ENCODE results near the gene MRPL24. TPM values are rescaled to one million over a fixed set of nuclear protein-coding genes. Genes with fewer than 3 reads are reported as not detected.
A peak's percentile ranks its signal among the peaks of the same experiment; 100 is the strongest.

Gene MRPL24
- polyA plus RNA-seq, 5 donors = 55.1 to 62.1 (median 56.8) TPM

DNA sequence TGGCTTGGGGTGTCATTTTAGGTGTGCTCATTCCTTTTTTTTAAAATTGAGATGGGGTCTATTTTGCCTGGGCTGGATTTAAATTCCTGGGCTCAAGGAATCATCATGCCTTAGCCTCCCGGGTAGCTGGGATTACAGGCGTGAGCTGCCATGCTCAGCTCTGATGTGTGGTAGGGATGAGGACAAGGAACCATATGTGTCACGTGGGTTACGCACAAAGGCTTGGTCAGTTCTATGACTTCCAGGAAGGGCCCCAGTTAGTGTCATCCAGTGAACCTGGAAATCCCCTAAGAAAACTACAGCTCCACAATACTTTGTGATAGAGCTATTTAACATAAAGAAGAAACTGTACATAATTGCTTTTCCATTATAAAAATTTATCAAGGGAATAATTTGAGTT, 19.4 kb downstream of the MRPL24 start:
- no peak for DNase-seq

DNA sequence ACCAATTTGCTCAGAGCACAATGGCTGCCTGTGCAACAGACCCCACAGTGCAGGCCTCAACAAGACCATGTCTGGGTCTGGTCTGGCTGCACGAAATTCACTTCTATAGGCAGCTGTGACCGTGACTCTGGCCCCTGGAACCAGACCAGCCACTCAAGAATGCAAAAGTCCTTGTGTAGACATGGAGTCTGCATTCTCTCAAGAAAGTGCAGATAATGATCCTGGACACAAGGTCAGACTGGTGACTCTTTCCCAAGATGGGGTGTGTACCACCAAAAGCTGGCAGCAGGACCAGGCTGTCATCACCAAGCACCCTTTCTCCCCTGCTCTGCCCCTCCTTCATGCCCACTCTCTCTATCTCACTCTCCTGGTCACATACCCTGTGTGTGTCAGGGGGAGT, 19.8 kb downstream of the MRPL24 start:
- no peak for DNase-seq

DNA sequence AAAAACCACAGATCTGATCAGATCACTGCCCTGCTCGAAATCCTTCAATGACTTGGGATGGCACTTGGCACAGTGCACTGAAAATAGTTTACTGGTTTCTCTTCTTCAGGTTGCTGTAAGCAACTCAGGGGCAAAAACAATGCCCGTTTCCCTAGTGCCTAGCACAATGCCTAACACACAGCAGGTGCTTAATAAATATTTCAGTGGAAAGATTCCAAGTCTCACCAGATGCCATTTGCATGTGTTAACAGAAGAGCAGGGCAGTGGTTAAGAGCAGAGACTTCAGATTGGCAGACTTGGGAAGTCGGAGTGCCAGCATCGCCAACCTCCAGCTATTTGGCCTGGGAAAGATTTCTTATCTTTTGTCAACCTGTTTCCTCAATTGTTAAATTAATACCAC, 23.5 kb downstream of the MRPL24 start:
- DNase-seq = no peak

DNA sequence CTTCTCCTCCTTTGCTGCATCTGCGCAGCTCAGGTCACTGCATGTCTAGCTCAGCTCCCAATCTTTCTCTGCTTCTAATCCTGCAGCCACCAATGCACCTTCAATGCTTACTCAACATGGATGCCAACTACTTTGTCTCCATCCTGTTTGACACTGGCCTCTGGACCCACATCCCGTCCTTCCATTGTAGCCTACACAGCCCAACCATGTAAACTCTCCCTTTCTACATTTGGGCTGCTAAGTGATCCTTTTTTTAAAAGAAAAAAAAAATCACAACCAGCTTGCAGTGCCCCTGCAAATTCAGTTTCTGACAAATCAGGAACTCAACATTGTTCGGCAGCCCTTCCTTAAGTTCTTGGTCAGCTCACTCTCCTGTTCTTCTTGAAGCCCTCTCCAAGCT, 26.1 kb downstream of the MRPL24 start:
- DNase-seq = no peak

DNA sequence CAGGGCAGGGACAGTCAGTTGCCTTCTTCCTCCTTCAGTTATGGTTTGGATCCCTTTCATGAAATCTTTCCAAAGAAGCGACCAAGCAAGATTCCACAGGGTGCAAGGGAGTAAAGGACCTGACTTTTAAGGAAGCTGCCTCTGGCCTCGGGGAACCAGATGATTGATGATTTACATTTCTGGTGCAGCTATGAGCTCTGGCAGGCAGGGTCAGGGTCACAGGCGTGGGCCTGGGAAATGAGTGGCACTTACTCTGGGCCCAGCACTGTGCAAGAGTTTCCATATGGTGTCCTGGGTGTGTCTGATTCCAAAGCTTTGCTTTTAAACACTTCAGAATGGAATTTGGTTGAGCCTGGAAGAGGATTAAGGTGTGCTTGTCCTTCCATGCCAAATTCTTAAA, 28.3 kb downstream of the MRPL24 start:
- DNase-seq = no peak

DNA sequence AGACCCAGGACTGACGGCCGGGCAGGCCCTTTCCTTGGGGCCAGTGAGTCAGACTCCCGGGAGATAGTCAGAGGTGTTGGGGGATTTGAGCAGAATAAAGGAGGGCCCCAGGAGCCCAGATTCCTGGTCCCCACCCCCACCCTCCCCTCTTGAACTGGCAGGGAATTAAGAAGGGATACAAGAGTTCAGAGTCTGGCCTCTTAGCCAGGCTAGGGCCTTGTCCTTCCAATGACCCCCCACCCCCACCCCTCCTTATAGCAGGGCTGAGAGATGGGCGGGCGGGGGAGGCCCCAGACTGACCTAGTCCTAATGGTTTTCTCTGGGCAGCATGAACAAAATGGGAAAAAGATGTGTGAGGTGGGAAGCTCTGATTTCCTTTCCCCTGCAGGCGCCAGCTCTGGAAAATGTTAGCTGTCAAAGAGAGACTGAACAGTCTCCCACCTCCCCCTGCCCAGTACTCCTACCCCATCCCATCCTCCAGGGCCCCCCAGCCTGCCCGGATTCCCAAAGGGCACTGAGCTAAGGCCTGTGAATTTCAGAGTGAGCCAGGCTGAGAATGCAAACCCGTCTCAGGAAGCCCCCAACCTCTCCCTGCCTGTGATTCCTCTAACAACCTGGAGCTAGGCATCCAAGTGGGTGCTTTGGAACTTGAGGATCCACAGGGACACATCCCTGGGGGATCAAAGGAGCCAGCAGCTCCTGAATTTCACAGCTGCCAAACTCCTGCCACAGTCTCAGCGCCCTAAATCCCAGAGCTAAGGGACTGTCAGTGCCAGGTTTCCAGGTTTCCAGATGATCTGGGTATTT, 29.7 kb downstream of the MRPL24 start:
- DNase-seq = no peak

DNA sequence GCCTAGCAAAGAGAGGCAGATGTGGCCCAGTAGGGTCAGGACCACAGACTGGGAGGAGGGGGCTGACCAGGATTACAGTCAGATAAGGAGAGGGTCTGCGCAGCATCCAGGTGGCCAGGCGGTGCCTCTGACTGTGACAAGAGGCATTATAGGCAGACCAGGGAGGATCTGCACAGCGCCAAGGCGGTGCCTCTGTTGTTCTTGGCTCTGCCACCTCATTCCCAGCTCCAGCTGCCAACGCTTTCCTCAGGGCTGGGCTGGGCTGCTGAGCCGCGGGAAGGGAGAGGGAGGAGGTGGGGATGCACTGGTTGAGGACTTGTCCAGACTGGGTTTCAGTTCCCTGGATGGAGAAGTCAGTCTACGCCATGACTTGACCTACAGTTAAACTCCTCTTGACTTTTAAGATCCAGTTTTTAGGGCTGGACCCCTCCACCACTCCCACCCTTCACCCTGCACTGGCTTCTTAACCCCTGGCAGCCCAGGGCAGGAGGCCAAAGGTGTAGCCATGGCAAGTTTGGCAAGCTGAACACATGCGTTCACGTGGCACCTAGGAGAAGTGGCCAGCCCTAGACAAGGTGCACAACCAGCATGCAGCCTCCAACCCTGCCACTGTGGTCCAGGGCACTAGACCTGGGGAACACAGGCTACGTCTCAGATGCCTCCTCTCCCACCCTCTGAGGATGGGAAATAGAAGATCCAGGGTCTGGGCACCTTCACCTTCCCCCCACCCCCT, 31.0 kb downstream of the MRPL24 start:
- DNase-seq = no peak

DNA sequence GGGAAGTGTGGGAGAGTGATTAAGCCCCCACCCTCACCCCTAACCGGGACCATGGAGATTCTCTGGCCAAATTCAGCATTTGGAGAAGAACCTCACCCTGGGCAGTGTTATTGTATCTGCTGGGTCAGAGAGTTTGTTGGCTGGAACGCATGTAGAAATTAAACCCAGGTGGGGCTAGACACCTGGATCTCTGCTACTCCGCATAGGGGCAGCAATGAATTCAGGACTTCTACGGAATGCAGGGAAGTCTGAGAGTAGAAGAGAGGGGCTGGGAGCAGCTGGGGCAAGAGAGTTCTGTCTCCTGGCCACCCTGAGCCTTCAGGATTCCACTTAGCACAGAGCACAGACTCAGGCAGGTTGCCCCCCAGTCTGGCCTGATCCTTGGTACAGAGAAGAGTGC, 31.9 kb downstream of the MRPL24 start:
- DNase-seq = no peak

DNA sequence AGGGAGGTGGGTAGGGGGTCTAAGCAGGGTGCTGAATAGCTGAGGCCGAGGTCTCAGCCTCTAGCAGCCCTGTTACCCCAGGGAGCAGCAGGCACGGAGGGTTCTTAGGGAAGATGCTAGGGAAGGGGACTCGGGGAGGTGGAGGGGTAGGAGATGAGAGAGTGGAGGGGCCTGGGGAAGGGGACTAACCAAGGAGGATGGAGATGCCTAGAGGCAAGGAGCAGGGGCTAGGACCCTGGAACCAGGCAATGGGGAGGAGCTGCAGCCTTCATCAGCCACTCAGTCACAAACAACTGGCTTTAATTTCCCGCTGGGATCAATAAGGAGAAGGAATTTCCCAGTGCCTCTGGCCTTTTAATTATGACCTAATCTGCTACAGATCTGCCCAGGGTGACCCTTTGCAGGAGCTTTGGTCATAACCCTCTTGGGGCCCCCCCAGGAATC, 32.6 kb downstream of the MRPL24 start:
- DNase-seq = no peak

DNA sequence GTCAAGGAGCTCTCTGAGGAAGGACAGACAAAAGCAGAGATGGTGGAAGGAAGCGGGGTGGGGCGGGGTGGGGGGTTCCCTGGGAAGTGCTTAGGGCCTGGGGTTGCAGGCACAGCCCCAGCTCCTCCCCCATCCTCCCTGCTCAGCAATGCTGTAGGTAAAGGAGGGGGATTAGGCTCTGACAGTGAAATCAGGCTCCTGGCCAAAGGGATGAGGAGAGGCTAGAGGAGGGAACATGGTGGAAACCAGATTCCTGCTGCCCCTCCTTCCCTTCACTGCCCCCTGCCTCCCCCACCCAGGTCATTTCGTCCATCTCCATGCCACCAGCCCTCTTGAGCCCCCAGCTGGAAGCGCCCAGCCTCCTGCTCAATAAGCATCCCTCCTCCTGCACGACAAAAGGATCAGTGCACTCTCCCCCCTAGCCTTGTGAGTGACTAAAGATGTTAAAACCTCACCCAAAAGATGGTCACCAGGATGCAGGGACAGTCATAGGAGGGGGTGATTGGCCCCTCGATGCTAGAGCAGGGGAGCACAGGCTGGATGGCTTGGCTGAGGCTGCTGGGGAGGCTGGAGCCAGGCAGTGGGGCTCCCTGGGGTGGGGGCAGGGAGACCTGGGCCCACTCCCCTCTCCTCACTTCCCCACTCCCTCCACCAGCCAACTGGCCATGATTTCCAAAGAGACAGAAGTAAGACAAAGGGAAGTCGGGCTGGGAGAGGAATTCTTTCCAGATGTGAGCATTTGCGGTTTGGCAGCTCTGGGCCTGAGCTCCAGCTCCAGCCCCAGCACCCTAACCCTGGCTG, 33.3 kb downstream of the MRPL24 start:
- DNase-seq = no peak

DNA sequence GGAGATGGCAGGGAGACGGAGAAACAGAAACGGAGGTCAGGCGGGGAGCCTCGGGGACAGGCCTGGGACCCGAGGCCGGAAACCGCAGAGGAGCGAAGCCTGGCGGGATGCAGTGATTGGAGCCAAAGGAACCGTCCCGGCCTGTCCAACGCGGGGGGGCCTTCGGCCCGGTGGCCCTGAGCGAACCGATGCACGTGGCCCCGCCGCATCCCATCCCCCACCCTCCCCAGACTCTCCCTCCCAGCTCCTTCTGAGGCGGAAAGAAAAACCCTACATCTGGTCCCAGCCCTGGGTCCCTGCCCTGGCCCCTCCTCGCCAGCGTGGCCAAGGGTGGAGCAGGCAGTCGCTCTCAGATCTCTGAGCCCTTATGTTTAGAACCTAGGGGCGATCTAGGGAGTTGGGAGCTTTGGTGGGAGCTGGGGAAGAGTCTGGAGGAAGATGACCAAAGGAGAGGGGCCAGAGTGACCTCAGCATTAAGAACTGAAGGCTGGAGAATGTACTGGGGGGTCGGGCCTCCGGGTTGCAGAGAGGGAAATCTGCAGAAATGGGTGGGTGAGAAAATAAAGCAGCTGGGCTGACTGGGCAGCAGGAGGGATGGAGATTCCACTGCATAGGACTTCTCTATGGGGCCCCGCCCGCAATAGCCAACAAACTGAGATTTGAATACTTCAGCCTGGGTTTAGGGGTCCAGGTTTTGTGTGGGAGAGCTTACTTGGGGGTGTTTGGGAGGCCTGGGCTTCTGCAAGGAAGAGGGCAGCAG, 34.1 kb downstream of the MRPL24 start:
- peak; percentile 71 to 77 for DNase-seq

DNA sequence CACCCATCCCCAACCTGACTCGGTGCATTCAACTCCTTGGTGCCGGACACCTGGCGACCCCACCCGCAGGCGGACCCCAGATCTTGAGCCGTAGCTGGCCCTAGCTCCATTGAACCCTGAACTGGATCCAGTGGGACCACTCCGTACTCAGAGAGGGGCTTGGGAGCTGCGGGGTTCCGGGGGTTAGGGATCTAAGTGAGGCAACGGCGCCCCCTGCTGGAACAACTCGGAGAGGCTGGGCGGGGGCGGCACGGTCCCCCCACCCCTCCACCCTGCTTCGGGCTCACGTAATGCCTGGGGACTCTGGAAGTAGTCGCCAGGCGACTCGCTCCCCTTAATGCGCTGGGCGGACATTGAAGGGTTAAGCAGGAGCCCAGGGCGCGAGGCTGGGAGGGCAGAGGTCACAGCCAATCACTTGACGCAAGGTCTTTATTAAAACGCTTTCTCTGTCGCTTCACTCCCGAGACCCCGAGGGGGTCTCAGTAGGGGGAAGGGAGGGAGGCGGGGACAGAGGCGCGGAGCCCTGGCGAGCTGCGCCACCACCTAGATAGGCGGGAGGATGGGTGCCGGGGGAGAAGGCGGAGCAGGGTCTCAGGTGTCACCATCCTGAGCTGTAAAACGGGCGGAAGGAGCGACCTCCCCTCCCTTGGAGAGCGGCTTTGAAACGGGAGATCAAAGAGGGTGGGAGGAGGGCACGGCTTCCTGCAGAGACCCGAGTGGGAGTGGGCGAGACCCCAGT, 34.8 kb downstream of the MRPL24 start:
- peak; percentile 68 to 75 for DNase-seq

DNA sequence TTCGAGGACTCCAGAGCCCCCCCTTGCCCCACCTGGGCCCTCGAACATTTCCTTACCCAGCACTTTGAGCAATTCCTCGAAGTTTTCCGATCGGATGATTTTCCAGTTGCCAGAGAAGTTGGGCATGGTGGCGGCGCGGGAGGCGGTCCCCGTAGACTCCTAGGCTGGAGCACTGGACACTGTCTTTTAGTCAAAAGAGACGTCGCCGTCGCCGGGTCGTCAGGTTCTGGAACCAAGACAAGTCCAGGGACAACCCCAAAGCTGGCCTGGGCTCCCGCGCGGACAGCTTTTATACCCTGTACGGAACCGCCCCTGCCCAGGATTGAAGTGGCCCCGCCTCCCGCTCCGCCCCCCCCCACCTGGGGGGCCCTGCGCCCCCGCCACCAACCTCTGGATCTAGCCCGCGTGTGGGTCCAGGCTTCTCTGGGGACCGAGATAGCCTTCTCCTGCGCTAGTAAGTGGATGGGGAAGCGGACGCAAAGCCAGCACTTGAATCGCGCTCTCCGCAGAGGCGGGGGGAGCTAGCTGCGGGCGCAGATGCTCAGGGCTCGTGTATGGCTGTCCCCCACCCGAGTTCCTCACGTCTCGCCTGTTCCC, 35.5 kb downstream of the MRPL24 start, which contains the start of gene CRABP2:
Gene CRABP2, minus strand, starts transcription at position 263 of the 597 bp plus-strand sequence. Its CDS starts 137 bp downstream, at position 126.
- DNase-seq = peak in 1 of 2 donors; percentile 51

DNA sequence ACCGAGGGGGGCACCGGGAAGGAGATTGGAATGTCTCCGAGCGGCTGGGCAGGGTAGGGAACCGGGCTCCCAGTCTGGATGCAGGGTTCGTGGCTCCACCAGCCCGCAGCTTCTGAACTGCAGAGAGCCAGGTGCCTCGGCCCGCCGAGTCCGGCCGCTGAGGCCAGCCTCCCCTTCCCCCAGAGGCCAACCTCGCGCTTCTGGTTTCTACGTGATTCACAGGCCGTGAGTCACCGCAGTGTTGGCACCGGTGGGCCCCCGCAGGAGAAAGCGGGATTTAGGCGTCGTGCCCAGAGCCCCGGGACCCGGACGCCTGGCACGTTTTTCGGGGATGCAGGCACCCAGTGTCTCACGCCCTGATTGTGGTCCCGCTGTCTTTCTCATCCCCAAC, 36.0 kb downstream of the MRPL24 start:
- DNase-seq = no peak

DNA sequence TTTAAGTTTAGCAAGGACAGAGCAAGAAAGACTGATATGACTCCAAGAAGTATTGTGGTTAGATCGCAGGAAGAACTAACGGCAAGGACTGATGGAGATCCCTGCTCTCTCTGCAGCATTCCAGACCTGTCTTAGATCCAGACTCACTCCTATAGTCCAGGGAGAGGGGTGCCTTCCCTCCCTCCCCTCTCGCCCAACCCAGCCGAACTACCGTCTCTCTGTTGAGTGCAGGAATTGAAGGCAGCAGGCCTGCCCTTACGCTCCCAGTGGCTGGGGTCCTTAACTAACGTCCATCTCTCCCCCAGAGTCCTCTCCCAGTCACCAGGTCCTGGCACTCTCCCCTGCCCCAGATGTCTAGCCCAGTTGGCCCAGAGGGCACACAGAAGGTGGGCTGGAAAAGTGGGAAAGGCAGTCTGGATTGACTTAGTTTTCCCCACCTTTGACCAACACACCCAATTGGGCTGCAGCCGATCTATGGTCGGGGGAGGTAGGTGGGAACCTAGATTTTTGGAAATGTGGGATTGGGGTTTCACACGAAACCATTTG, 36.6 kb downstream of the MRPL24 start:
- no peak for DNase-seq

DNA sequence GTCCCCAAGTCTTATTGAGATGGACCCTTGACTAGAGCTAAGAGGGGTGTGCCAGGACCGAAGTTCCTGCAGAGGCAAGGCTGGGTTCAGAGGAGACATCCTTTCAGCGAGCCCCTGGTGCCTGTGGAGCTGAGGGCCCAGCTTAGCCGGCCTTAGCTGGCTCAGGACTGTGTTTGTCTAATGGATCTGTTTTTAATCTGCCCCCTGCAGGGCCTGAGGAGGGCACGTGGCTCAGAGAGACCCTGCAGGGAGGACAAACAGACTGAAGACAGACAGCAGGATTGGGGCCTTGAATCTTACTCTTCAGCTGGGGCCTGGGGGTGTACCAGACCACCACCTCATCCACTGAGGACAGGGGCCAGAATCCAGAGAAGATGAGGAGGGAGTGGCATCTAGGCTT, 37.1 kb downstream of the MRPL24 start:
- DNase-seq = no peak

DNA sequence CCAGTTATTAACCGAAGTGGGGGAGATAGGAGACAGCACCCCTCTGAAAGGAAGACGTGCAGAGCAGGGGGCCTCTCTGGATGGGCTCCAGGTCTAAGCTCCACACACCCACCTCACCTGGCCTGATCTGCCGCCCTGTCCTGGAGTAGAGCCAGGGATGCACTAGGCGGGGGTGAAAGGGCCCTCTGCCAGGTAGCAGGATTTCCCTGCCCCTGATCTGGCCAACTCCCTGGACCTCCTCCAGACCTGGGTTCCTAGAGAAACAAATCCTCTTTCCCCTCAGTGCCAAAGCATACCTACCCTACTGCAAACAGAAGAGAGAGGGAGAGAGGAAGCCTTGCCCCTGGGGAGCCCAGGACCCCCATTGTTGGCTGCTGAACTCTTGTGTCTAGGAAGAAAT, 37.6 kb downstream of the MRPL24 start:
- no peak for DNase-seq

DNA sequence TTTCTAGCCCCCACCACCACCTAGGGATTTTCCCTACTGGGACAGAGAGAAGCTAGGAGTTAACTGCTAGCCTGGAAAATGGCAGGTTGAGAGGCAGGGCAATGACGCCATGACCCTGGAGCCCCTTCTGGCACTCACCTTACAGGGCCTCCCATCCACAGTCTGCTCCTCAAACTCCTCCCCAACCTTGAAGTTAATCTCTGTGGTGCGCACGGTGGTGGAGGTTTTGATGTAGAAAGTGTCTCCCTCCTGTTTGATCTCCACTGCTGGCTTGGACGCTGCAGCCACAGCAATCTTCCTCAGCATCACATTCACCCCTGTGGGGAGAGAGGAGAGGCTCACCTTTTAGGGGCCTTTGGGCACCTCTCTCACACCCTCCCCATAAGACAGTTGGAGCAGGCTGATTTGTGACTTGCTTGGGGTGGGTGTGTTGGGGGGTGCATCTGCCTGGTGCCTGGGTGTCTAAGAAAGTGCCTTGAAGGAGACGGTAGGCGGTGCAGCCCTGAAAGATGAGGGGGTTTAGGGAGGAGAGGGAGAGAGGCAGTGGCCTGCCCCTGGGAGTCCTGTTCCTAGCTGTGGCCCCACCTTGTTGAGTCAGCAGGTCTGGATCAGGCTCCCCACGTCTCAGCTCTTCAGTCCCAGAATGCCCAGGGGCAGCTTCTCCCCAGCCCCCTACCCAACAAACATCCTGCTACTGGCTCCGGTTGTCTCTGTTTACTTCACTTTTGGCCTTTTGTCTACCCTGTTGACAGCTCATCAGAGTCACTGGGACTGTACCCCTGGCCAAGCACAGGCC, 40.0 kb downstream of the MRPL24 start:
- DNase-seq = no peak

DNA sequence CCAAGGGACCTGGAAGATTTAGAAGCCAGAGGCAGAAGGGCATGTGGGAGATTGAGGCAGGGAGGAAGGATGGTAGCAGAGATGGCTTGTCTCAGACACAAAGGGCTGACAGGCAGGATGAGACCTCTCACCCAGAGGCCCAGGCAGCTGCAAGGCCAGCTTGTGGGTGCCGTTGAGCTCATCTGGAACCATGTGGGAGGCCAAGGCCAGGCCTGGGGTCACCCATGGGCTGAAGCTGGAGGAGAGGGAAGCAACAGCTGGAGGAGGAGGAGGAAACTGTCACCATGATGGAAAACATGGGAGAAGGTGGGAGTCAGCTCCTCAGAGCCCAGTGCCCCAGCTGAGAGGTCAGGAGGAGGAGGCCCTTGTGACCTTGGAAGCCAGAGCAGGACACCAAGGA, 41.9 kb downstream of the MRPL24 start:
- DNase-seq = no peak

Measured in right lung (tissue), 5 donors.